ENCODE data around the gene DHRS7.
A peak's percentile ranks its signal among the peaks of the same experiment; 100 is the strongest.

The DHRS7 gene, protein sequence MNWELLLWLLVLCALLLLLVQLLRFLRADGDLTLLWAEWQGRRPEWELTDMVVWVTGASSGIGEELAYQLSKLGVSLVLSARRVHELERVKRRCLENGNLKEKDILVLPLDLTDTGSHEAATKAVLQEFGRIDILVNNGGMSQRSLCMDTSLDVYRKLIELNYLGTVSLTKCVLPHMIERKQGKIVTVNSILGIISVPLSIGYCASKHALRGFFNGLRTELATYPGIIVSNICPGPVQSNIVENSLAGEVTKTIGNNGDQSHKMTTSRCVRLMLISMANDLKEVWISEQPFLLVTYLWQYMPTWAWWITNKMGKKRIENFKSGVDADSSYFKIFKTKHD

DNA sequence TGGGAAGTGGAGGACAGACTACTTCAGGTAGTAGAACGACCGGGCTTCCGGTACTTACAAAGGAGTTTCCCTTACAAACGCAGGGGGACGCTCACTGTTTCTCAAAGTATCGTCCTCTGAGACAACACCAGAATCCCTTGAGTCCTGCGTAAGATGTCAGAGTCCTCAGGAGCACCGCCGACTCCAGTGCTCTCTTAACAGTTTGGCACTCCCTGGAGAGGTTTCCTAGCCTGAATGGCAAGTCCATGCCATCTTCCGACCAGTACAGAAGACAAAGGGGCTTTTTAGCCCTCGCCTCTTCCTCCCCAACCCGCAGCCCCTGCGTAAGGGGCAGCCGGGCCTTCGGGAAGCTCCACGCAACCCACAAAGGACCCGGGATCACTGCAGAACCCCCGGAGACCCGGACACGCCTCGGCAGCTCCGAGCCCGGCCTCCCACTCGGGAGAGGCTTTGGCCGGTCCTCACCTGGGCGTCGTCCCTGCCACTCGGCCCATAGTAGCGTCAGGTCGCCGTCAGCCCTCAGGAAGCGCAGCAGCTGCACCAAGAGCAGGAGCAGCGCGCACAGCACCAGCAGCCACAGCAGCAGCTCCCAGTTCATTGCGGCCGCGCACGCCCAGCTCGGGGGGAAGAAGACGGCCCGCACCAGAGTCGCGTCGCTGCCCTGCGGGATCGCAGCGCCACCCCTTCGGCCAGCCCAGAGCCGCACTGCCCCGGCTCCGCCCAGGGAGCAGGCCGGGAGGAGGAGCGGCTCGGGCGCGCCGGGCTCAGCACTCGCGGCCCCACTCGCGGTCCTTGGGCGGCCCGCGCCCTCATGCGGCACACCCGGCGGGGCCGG is at the start of gene DHRS7:
Gene DHRS7, minus strand, starts transcription at position 687 of the 835 bp plus-strand sequence. Its CDS starts 89 bp downstream, at position 598.
- DNase-seq: peak; percentile 73

DNA sequence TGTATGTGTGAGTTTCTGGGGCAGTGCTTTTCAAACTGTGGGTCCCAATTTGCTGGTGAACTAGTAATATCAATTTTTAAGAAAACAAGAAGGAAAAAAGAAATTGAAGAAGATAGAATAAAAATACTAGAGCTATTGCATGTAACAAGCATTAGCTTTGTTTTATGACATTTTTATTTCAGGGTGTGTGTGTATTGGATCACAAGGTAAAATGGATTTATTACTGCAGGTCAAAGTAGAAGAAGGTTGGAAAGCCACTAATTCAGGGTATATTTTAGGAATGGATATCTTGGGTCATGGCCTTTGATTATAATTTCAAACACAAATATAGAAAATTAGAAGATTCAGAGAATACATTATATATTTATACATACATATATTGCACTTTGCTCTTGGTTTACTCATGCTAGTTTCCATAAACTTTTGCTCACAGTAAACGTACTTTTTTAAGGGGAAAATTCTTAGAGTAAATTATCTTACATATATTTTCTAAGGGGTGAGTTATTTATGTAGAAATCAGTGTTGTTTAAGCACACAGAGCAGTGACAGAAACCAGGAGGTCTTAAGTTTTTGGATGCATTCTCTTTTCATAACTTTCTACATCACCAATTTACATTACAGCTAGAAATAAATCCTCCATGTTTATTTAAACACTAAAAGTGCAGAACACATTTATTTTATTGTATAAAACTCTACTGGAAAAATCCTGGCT is 49.4 kb upstream of the DHRS7 start:
- DNase-seq: no peak

DNA sequence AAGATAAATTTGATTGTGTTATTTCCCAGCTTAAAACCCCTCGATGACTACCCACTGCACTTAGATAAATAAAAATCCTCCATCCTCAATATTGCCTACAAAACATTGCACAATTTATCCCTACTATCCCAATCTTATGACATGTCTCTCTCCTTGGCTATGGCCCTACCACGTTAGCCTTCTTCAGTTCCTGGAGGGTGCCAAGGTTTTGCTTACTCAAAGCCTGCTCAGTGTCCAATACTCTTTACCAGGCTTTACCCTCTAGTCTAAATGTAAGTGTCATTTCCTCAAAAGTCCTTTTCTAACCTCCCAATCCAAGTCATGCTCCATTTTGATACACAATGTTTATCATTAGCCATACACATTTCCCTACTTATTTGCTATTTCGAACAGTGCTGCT is 48.8 kb upstream of the DHRS7 start:
- DNase-seq: no peak

DNA sequence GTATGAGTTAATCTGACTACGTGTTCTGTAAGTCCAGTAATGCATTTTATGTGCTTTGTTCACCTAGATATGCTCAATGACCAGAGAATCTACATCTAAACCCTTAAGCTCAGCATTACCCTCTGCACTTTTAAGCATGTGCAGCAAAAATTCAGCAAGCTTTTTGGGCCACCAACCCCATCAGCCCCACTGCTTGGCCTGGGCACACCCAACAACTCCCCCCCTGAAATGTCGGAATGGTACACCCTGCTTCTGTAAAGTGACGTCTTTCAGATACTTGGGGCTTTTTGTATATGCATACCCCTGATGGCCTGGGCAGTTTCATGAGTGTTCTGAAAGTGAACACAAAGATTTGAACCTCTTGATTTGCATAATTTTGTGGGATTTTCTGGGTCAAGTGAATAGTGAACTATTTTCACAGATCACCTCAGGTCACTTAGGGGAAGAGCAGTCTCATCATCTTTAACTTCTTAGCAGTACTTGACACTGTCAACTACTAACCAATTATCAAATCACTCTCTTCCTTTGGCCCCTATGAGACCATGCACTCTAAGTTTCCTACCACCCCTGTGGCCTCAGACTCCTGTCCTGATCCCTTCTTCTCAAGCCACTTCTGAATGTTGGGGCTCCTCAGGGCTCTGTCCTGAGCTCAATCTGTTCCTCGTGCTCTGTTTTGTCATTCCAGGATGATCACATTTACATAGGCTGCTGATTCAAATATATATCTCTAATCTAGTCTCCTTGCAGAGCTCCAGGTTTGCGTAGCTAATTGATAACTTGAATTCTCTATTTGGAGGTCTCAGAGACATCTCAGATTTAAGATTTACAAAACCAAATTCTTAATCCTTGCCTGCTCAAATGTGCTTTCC is 47.5 kb upstream of the DHRS7 start:
- no peak for DNase-seq

DNA sequence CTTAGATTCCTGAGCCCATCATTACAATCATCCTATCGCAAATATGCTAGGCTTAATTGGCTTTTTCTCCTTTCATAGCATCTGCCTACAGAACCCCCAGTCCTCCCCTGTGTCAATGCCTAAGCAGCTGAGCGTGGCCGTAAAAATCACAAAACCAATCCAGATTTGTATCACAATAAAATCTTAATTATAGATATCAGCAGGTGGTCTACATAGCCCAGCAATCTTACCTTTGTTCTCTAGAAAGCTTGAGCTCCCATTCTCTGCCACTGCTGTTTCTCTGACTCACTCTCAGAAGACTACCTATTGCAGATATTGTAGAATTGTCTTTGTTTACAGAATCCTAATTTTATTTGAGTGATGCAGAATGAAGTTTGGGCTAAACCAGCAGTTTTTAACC is 46.0 kb upstream of the DHRS7 start:
- DNase-seq: no peak

DNA sequence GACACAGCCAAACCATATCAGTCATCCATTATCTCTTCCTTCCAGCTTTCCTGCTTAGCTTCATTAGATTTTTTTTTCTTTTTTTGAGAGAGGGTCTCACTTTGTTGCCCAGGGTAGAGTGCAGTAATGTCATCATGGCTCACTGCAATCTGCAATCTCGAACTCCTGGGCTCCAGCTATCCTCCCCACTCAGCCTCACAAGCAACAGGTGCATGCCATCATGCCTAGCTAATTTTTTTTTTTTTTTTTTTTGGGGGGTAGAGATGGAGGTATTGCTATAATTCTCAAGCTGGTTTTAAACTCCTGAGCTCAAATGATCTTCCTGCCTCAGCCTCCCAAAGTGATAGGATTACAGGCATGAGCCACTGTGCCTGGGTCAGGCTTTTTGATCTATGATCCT is 45.5 kb upstream of the DHRS7 start:
- DNase-seq: no peak

DNA sequence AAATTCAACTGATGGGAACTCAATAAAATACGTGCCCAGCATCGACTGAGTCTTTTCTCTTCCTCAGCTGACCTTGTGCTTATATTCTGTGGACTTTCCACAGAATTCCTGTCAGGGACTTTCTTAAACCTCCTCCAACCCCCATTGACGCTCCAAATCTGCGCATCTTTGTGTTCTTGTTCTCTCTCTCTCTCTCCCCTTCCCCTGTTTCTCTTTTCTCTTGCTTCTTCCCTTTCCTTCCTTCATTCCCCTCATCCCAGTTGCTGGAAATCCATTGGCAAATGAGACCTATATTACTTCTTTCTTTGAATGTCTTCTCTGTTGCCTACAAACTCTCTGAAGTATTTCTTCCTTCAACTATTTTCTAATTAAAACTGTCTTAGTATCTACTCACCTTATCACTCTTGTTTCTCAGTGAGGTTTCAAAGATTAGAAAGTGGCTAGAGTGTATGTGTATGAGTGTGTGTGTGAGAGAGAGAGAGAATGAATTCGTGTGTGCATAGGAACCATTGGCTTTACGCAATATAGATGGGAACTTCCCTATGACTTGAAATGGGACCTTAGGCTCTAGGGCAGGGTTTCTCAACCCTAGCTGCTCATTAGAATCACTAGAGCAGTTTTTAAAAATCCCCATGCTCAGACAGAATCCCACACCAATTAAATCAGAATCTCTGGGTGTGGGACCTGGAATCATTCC is 41.8 kb upstream of the DHRS7 start:
- no peak for DNase-seq

DNA sequence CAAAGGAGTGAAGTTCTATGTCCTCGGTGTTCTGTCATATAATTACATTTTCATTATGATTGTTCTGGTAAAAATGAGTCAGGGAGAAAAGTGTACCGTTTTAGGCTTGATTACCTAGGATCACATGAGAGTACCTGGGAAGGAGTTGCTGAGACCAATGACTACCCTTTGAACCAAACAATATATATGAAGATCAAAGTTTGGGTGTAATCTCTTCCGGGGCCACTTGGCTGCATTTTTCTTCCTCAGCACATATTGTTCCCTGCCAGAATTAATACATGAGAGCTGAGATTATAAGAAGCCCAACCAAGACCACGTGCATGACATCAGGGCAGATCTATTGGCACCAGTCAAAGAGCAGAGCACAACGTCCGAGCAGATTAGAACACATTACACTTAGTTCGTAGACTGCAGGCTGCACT is 41.1 kb upstream of the DHRS7 start:
- no peak for DNase-seq

DNA sequence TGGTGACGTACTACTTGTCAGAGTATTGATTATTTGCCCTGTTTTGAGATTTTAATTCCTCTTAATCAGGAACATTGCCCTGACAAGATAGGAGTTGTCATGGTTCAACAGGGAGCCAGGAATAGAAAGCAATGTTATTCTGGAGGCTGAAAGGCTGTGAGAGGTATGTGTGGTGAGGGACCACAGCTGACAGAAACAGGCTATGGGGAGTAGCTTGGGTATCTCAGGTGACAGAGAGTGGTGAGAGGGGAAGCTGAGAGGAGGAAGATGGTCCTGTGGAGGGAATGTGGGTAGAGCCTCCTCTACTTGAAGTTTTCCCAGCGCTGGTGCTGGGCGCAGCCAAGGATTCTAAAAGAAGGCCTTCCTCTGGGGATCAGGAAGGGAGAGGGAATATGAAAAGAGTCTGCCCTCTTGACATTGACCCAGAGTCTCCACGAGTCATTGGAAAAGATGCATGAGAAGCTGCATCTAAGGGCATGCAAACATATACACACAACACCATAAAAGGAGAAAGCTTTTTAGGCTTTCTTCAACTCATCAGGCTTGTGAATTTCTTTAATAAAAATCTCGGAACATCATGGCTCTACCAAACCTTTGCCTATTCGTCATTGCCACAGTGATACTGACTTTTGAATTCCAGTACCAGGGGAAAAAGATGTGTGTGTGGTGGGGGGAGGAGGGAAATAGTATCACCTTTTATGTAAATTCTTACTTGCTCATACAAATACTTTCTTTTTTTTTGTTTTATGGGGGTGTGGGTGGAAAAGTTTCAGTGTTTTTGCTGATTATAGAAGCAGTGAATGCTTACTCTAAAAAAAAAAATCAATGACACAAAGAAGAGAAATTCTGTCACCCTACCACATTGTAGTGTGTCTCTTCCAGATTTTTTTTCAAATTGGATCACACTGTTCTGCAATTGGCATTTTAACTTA is 39.9 kb upstream of the DHRS7 start:
- no peak for DNase-seq

DNA sequence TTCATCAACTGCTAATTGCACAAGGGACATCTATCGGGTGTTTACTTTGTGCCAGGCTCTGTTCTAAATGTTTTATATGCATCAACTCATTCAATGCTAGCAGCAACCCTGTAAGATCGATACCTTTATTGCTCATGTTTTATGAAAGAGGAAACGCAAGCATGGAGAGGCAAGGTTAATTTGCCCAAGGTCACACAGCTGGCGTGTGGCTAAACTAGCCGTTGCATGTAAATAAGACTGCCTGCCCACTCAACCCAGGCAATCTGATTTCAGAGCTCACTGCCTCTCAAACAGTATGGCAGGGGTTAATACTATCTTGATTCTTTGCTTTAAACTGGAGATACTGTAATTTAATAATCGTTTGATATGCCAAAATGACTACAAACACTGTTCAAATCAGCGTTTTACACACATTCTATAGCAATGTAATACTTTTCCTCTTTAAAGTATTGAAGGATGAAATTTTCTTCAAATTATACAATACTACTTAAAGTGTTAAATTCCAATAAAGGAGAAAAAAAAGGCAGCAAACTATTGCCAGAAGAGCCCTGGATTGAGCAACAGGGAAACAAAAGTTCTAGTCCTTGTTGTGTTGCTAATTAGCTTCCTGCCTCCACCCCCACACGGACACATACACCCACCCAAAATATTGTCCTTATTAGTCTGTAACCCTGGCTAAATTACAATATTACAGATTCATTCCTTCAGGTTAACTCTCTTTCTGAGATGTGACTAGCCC is 39.1 kb upstream of the DHRS7 start:
- DNase-seq: no peak

DNA sequence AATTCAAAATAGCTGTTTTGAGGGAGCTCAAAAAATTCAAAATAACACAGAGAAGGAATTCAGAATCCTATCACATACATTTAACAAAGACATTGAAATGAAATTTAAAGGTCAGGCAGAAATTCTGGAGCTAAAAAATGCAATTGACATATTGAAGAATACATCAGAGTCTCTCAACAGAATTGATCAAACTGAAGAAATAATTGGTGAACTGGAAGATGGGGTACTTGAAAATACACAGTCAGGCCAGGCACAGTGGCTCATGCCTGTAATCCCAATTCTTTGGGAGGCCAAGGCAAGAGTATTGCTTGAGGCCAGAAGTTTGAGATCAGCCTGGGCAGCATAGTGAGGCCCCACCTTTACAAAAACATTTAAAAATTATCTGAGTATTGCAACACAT is 34.1 kb upstream of the DHRS7 start:
- no peak for DNase-seq

DNA sequence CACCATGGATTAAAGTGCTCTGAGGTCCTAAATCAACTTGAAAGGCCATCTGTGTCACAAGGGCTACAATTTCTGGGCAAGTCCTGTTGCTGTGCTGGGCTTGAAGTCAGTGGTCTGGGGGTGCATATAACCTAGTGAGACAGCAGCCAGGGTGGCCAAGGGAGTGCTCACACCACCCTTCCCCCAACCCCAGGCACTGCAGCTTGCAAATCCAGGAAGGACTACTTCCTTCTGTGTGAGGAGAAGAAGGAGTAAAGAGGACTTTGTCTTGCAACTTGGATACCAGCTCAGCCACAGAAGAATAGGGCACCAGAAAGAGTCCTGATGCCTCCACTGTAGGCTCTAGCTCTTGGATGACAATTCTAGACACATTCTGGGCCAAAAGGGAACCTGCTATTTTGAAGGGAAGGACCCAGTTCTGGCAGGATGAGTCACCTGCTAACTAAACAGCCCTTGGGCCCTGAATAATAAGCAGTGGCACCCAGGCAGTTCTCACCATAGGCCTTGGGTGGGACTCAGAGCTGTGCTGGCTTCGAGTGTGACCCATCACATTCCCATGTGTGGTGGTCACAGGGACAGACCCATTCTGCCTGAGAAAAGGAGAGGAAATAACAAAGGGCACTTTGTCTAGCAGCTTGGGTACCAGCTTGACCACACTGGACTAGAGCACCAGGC is 32.6 kb upstream of the DHRS7 start:
- no peak for DNase-seq

DNA sequence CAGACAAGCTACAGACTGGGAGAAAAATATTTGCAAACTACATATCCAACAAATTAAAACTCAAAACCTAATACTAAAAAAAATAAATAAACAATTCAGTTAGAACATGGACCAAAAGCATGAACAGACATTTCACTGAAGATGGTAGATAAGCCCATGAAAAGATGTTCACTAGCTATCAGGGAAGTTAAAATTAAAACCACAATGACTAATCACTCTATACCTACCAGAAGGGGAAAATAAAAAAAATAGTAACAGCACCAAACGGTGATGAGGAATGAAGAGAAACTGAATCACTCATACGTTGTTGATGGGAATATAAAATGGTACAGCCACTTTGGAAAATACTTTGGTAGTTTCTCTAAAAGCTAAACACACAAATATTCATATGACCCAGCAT is 31.1 kb upstream of the DHRS7 start:
- DNase-seq: no peak

DNA sequence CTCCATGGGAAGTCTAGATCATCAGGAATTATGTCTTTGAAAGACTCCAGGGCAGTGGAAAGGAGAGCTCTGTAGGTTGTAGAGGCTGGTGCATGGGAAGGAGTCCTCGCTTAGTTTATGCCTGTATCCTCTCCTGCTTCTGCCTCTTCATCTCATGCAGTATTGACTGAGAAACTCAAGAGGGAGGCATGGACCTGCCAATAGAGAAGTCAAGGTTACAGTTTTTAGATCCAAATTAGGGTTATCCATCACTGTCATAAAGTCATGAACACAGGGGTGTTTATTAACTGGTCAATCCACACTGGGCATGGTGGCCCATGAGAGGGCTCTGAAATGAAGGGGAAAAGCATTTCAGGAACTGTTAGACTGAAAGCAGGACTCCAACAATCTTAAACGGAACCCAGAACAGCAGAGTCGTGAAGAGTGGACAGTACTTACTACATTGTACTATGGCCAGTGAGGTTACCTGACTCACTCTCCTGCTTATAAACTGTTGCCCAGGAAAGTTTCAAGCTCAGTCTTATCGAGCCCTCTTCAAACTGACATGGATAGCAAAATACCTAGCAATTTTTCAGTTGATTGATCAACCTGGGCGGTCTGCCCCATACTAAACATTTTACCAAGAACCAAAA is 30.1 kb upstream of the DHRS7 start:
- no peak for DNase-seq

DNA sequence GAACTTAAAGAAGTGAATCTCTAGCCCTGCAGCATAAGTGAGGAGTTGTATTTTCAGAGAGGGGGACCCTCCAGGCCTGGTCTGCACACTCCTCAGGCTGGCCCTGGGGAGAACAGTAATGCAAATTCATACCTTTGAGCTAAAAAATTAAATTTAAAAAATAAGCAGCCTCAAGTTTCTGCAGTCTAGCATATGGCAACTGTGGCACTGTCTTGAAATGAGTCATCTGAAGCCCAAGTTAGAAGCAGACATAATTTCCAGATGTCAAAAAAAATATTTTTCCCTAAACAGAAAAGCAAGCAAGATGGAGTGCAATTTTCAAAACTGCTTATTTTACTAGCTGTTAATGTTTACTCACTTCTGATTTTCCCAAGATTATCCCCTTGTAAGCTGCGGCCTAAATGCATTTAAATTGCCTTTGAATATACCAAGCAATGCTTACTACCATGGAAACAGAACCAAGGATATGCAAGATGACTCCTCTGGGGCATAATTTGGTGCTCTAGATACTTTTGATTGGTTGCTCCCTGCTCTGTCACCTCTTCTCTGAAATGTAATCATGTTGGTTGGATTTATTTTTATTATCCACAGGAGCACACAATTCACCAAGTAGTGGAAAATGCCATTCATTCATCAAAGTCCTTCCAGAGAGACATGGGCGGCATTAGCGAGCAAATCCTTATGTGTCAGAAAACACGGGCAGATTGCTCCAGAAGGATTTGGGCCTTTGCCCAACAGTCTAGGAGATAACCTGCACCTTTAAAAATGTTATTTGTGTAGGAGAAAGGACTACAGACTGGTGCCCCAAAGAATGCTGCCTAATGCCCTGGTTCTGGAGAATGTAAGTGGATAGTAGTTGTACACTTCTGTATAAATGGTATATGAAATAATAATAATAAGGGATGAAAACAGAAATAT is 25.0 kb upstream of the DHRS7 start:
- DNase-seq: no peak

DNA sequence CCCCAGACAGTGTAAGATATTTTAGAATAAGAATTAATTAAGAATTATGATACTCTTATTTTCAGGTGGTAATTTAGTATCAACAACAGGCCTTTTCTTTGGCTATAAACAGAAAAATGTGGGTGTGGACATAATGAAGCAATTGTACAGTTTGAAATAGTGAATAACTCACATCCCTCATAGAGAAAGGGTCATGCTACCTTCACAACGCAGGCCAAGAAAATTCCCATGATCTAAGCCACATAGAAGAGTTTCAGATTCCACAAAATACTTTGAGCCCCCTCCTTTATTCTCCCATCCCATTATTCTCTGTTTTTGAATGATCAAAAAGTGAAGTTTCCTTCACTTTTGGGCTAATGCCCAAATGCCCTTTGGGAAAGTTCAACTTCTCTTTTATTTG is 23.5 kb upstream of the DHRS7 start:
- no peak for DNase-seq

DNA sequence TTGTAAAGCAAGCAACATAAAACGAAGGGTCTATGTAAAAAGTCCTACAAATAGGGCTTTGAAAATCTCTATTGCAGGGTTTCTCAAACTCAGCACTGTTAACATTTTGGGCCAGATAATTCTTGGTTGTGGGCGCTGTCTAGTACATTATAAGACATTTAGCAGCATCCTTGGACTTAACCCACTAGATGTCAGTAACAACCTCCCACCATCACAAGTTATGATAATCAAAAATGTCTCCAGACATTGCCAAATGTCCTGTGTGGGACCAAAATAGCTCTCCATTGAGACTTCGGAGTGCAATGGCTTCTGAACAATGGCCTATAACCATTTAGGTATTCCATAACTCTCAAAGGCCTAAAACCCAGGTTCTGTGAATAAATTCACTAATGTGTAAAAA is 22.9 kb upstream of the DHRS7 start:
- no peak for DNase-seq

Measured in NK-92 treated with Interleukin-12 subunit alpha and Interleukin-12 subunit beta, amount 100 ng/mL, for 24 hours (cell line).